HG03558 (cell line): ENCODE results near the gene COL6A3.

Source experiments
- ATAC-seq: cut with Tn5 transposase; IDR thresholded peaks from one replicate; pipeline ENCODE4 v1.9.1; 2021; ENCODE audit warnings: moderate number of reproducible peaks; ENCODE audit not compliant: unreplicated experiment; ENCODE audit errors: extremely low read depth

COL6A3 gene

GRCh38 chr2:237323656-237324055 lies 90.3 kb downstream of the COL6A3 start:
- no peak for ATAC-seq

GRCh38 chr2:237322564-237322963 lies 91.4 kb downstream of the COL6A3 start:
- ATAC-seq: no peak

GRCh38 chr2:237321746-237322145 lies 92.2 kb downstream of the COL6A3 start:
- ATAC-seq: no peak

- no peak for ATAC-seq
Measured at GRCh38 chr2:237320801-237321560, 93.0 kb downstream of the COL6A3 start.

GRCh38 chr2:237319887-237320286 lies 94.1 kb downstream of the COL6A3 start:
- ATAC-seq: no peak

- no peak for ATAC-seq
Measured at GRCh38 chr2:237319086-237319820, 94.7 kb downstream of the COL6A3 start.

GRCh38 chr2:237316339-237316738 lies 97.6 kb downstream of the COL6A3 start:
- no peak for ATAC-seq

- no peak for ATAC-seq
Measured at GRCh38 chr2:237315829-237316225, 98.1 kb downstream of the COL6A3 start.

GRCh38 chr2:237315170-237315828 lies 98.7 kb downstream of the COL6A3 start:
- ATAC-seq: no peak

GRCh38 chr2:237314681-237315080 lies 99.3 kb downstream of the COL6A3 start:
- no peak for ATAC-seq

- ATAC-seq: no peak
Measured at GRCh38 chr2:237314198-237314597, 99.8 kb downstream of the COL6A3 start.

GRCh38 chr2:237312021-237312755 lies 101.8 kb downstream of the COL6A3 start:
- ATAC-seq: no peak

- ATAC-seq: no peak
Measured at GRCh38 chr2:237310515-237311114, 103.3 kb downstream of the COL6A3 start.

GRCh38 chr2:237309416-237309815 lies 104.5 kb downstream of the COL6A3 start:
- ATAC-seq: no peak

GRCh38 chr2:237309011-237309410 lies 105.0 kb downstream of the COL6A3 start:
- ATAC-seq: no peak

GRCh38 chr2:237307474-237307873 lies 106.5 kb downstream of the COL6A3 start:
- no peak for ATAC-seq

GRCh38 chr2:237306787-237307170 lies 107.2 kb downstream of the COL6A3 start:
- no peak for ATAC-seq

- ATAC-seq: no peak
Measured at GRCh38 chr2:237306083-237306786, 107.7 kb downstream of the COL6A3 start.

- ATAC-seq: no peak
Measured at GRCh38 chr2:237305579-237305978, 108.4 kb downstream of the COL6A3 start.
